GM19193 (cell line): ENCODE data around the gene ST14.

ENCODE experiments used
- POLR2A ChIP-seq: IDR thresholded peaks from 4 replicates; pipeline ENCODE4 v1.6.1; 2011; ENCODE audit not compliant: insufficient read depth, insufficient read length; ENCODE audit errors: extremely low read depth

The ST14 gene

DNA sequence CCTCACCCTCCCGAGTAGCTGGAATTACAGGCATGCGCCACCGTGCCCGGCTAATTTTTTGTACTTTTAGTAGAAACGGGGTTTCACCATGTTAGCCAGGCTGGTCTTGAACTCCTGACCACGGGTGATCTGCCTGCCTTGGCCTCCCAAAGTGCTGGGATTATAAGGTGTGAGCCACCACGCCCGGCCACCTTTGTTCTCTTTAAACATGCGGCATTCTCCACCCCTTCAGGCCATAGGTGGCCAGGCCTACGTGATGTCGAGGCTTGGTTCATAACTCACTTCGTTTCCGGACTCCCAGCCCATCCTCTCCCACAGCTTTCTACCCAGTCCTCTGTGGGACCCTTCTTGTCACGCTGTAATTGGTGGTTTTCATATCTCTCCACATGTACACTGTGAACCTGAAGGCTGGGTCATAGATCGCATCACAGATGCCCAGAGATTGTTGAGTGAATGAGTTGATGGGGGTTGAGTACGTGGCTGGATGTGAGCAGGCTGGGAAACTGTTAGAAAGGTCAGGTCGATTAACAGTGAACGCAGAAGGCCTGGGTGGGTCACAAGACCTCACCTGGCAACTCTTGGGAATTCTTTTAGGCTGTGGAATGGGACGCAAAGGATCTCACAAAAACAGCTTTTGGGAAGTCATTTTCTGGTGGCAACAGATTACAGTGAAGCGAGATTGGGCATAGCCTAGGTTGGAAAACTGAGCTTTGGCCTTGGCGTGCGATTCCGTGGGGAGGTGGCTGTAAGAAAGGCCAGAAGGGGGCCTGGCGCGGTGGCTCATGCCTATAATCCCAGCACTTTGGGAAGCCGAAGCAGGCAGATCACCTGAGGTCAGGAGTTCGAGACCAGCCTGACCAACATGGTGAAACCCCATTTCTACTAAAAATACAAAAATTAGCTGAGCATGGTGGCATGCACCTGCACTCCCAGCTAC is 44.5 kb downstream of the ST14 start:
- TF ChIP-seq POLR2A = no peak

DNA sequence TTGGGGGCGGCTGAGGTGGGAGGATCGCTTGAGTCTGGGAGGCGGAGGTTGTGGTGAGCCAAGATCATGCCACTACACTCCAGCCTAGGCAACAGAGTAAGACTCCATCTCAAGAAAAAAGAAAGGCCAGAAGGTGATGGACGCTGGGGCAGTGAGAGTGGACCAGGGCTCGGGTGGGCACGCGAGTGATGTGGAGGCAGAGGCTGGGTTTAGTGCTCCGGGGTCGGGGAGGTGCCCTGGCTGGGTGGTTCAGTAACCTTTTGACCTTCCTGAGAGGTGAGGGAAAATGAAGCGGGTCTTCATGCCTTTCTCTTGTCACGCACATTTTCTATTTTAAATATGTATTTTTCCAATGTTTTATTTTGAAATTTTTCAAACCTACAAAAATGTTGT is 45.1 kb downstream of the ST14 start:
- no peak for TF ChIP-seq POLR2A

DNA sequence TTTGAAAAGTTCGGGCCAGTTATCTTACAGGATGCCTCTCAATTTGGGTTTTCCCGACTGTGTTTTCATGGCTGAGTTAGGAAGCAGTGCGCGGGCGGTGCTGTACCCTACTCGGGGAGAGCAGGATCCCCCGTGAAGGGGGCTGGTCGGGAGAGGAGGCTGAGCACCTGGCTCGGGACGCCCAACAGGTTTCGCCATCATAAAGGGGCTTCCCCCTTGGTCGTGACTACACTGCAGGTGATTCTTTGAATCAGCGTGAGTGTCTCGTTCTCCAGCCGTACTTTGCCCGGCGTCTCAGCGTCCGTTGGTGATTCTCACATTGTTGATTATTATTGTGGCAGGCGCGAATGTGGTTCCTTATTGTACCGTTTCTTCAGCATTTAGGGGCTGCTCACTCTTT is 46.6 kb downstream of the ST14 start:
- no peak for TF ChIP-seq POLR2A

DNA sequence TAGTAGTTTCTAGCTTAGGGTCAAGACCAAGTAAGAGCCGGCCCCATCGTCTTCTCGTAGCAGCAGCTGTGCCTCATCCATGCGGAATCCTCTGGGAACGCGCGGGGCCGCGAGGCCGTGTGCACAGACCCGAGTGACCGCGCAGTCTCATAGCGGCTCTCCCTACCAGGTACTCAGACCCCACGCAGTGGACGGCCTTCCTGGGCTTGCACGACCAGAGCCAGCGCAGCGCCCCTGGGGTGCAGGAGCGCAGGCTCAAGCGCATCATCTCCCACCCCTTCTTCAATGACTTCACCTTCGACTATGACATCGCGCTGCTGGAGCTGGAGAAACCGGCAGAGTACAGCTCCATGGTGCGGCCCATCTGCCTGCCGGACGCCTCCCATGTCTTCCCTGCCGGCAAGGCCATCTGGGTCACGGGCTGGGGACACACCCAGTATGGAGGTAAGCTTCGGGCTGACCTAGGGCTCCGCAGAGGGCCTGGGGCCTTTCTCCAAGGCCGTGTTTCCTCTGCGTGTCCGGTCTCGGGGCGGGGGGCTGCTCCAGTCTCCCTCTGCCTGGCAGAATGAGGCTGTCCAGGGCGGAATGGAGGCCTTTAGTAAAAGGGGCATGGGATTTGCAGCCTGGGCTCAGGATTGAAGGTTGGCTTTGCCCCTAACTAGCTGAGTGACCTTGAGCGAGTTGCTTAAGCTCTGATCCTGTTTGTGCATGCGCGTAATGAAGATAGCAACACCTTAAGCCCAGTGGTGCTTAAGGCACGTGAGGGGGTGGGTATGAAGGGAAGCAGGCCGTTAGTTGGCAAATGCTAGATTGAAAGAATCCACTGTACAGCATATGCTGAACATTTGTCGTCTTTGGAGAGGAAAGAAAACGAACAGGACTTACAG is 48.9 kb downstream of the ST14 start:
- TF ChIP-seq POLR2A = no peak

DNA sequence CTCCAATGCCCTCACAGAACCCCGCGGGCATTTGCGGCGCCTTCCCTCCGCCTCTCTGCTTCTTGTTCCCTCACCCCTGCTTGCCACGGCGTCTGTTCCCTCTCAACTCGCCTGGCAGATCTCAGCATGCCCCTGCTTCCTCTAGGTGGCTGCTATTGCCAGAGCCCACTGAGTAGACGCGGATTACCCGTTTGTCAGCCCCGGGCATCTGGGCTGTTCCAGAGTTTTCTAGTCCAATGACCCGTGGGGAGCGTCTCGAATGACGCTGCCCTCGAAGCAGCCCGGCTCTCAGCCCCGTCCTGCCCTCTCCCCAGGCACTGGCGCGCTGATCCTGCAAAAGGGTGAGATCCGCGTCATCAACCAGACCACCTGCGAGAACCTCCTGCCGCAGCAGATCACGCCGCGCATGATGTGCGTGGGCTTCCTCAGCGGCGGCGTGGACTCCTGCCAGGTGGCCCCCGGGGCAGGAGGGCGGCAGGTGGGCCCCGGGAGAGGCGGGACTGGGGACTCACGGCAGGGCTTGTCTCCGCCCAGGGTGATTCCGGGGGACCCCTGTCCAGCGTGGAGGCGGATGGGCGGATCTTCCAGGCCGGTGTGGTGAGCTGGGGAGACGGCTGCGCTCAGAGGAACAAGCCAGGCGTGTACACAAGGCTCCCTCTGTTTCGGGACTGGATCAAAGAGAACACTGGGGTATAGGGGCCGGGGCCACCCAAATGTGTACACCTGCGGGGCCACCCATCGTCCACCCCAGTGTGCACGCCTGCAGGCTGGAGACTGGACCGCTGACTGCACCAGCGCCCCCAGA is 49.7 kb downstream of the ST14 start:
- no peak for TF ChIP-seq POLR2A

DNA sequence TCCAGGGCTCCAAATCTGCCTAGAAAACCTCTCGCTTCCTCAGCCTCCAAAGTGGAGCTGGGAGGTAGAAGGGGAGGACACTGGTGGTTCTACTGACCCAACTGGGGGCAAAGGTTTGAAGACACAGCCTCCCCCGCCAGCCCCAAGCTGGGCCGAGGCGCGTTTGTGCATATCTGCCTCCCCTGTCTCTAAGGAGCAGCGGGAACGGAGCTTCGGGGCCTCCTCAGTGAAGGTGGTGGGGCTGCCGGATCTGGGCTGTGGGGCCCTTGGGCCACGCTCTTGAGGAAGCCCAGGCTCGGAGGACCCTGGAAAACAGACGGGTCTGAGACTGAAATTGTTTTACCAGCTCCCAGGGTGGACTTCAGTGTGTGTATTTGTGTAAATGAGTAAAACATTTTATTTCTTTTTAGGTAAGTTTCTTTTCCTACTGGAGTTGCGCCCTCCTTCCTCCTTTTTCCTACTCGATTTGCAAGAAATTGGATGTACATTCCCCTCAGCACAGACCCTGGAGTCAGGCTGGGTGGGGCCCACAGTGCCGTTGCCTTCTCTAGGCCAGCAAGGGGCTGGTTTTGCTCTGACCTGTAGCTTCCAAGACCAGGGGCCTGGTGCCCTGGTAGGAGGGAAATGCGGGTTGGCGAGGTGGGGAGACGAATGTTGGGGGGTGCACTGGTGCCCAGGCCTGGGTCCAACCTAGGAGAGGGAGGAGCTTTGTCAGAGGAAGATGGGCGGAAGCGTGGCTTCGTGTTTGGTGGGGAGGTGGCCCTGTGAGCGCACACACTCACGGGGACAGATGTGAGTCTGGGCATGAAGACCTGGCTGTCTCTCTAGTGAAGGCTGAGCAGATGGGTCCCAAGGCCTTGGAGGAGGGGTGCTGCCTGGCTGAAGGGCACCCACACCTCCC is 50.6 kb downstream of the ST14 start:
- no peak for TF ChIP-seq POLR2A

DNA sequence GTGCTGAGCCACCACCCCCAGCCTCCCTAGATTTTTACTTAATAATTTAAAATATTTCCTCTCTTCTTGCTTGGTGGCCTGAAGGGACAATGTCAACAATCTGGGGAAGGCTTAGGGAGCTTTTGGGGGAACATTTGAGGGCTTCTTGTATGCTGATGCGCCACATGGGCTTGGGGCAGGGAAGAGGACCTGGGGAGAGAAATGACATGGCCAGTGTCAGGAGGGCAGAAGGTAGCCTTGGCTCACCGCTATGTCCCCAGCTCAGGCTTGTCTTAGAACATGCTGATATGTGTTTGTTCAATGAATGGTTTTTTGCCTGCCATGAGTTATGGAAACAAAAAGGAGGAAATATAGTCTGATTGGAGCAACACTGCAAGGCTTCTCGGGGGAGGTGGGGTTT is 51.6 kb downstream of the ST14 start:
- no peak for TF ChIP-seq POLR2A

DNA sequence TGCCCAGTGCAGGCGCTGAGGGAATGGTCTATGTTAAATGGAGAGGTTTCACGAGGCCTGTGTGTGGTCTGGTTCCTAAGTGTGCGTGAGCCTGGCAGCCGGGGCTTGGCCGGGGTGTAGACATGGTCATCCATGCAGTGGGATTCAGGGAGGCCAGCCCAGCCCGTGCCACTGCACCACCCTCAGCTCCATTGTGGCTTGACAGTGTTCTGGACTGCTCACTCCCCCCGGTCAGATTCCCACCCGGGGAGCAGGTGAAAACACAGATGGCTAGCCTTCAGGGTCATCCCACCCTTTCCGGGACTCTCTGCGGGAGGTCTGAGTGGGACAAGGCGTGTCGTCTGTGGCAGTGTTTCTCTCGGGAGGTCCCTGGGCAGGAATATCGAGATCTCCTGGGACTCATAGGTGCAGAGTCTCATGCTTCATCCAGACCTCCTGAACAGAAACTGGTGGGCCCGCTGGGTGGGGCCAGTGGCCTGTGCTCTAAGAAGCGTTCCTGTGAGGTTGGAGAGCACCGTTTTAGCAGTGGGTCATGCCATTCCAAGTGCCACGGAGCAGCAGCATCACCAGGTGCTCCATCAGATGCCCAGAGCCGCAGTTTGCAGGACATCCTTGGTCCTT is 52.3 kb downstream of the ST14 start:
- TF ChIP-seq POLR2A = no peak

DNA sequence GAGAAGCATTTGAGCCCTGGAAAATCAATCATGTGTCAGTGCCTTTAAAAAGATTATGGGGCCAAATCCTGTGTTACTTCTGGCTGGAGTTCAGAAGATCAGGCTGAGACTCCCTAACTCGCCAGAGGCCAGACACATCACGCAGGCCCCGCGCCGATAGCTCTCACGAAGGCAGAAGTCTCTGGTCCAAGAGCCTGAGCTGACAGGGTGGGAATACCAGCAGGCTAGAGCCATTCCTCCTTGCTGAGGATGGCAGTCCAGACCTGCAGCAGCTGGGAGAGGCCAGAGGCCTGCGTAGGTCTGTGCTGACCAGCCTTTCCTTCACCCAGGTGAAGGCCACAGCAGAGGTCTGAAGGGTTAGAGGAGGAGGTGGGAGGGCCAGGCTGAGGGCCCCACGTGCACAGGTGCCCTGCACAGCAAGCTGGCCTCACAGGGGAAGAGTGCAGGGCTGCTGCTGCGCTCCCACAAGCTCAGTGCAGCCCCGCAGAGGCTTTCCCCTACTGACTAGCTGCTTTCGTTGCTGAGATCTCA is 52.9 kb downstream of the ST14 start:
- no peak for TF ChIP-seq POLR2A

DNA sequence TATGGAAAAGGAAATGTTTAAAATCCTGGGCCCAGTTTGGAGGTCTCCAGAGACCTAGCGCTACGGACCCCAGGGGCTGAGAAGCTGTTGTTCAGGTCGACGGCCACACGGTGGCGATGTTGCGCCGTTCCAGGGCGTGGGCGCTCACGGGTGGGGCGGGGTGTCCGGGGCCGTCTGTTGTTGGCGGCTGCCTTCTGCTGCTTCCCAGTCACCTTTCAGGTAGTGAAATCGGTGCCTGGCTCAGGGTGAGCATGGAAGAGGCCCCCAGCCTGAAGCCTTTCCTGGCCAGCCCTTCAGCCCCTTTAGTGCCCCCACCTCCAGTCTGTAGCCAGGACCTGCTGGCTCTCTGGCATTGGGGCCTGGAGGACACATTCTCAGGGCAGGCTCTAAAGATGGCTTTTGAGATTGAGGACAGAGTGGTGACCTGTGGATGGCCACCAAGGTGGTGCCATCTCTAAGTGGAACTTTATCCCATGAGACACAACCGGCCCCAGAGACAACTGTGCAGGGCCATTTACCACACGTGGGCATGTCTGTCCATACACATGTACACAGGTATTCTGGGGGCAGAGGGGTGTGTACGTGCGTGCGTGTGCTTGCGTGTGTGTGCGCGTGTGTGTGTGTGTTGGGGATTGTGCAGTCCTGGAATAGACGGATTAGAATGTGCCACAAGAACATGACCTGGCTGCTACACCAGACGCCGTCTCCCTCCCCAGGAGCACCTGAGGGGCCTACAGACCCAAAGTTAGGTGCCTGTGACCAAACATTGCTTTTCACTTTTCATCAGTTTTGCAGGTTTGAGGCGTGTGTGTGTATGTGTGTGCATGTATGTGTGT is 53.8 kb downstream of the ST14 start:
- TF ChIP-seq POLR2A = no peak

DNA sequence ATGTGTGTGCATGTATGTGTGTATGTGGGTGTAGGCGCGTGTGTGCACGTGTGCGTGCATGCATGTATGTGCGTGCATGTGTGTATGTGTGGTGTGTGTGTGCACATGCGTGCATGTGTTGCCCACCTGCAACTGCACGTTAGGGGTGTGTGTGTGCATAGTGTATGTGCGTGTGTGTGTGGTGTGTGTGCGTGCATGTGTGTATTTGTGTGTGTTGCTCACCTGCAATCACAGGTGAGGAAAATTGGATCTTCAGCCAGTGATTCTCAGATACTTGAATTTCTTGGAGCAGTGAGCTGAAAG is 54.3 kb downstream of the ST14 start:
- no peak for TF ChIP-seq POLR2A

DNA sequence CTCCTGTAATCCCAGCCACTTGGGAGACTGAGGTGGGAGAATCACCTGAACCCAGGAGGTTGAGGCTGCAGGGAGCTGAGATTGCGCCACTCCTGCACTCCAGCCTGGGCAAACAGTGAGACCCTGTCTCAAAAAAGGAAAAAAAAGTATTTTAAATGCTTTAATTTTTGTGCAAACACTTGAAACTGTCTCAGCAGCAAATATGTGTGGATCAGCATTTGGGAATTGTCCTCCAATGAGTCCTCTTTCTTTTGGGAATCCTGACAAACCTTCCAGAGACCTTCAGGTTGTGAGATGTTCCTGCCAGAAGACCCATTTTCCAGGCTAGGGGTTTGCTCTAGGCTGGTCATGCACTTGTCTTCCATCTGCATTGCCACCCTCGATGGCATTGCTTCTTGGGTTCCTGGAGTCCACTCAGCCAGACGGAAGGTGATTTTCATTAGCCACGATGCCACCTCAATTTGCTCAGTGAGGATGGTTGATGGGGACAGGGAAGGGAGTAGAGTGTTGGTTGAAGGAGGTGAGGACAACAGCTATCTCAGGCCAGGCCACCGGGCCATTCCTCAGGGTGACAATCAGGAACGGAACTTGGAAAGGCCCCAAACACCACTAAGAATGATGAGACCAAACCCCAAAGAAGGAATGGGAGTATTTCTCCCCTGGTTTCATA is 55.4 kb downstream of the ST14 start:
- TF ChIP-seq POLR2A = no peak

DNA sequence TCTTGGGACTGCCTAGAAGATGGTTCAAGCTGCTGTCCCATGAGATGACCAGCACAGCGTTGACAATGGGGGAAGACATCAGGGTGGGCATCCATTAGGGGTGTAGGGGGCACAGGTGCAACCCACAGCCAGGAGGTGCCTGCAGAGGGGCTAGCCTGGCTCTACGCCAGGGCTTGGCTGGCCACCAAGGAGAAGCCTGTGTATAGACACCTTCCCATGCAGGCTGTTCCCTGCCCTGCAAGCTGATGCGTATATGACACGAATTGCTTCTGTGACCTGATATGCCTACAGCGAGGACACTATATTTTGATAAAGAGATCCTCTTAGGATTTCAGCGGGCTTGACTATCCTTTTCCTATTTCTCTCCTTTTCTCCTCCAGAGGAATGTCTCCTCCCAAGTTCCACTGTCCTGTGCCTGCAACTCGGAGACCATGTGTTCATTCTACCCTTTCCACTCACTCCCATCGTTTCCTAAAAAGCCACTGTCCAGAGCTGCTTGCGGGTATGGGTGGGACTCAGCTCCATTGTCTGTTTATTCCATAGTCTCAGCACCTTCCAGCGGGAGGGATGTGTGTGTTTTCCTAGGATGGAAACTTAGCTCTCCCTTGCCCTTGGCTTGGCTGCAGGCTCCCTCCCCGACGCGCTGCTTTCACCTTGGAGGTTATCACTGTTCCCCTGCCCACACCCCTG is 56.1 kb downstream of the ST14 start:
- no peak for TF ChIP-seq POLR2A
